ENCODE results near the gene TRAF2. TPM values are rescaled to one million over a fixed set of nuclear protein-coding genes. Genes with fewer than 3 reads are reported as not detected.

TRAF2 gene
- total and polyA plus RNA-seq, 2 of the 4 experiments (the other 2 are of a cell fraction), result 6.6 to 12.0 TPM

DNA sequence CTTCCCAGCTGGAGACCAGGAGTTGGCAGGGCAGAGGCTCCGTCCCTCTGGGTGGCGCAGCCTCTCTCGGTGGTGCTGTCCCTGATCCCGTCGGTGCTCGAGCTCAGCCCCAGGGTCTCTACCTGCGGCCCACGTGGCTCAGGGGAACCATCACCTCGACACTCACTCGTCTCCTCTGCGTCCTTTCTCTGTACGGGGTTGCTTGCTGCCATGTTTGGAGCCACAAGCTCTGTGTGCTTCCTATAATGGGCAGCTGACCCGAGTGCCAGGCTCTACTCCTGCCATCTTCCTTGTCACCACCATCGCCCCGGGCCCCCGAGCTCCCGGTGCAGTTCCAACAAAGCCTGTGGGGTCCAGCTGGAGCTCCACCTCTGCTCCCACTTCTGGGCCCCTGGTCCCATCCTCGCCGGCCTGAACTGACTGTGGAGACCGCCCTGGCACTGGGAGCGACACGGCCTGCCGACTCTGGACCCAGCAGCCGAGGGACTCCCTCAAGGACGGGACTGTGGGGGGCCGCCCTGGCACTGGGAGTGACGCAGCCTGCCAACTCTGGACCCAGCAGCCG lies 53.2 kb downstream of the TRAF2 start:
- H4K5ac ChIP-seq (ENCODE audit: low read depth, low read length), result no peak overlapping the region
- H3K36me3 ChIP-seq (ENCODE audit: control insufficient read depth, insufficient read depth, low read length), result peaks cover 48% of the 10 kb centered on the region
- peak overlapping the region; percentile 35 for H2AFZ ChIP-seq (replicated peaks; ENCODE audit: low read length, poor library complexity)
- no peak overlapping the region for H3K23ac ChIP-seq (ENCODE audit: low read depth, low read length)
- DNase-seq, result no peak
- BruUV-seq (replicated peaks), result no TSS peak
- H3K9ac ChIP-seq (ENCODE audit: low read depth, low read length), result no peak overlapping the region
- H4K8ac ChIP-seq (ENCODE audit: low read depth in 2 of 2, low read length in 2 of 2), result no peak overlapping the region
- no peak overlapping the region for H2BK120ac ChIP-seq (ENCODE audit: low read depth, low read length)
- no peak overlapping the region for H2BK15ac ChIP-seq (ENCODE audit: low read depth, low read length)
- dilution Hi-C loops (cut with HindIII; ENCODE audit: low sequenced_read_pairs, unreplicated experiment) (no loop called here), intact Hi-C loops (cut with micrococcal nuclease) (no loop called here), in situ Hi-C loops (cut with MboI; ENCODE audit: low sequenced_read_pairs) (no loop called here)
- H3K4me3 ChIP-seq (ENCODE audit: insufficient read depth, low read depth, low read length), result no peak overlapping the region
- no peak for ATAC-seq (ENCODE audit: low read depth)
- H2BK20ac ChIP-seq (ENCODE audit: low read depth, low read length), result no peak overlapping the region
- H3K4me1 ChIP-seq (ENCODE audit: control insufficient read depth, insufficient read depth, low read length), result peaks cover 4% of the 10 kb centered on the region
- 90% methylated on average over 15 of the region's 28 CpGs; no CpG with 5 or more reads in 1 of the 2 experiments for WGBS, 2 experiments (ENCODE audit: extremely low coverage in 2 of 2, insufficient read length in 1 of 2)
- ChIA-PET CTCF (no interaction called here), POLR2A (ENCODE audit: unreplicated experiment) (no interaction called here)
- no peak overlapping the region for H3K27ac ChIP-seq (ENCODE audit: insufficient read depth, low read length)
- H3K4me2 ChIP-seq (ENCODE audit: low read depth, low read length), result no peak overlapping the region
- H2AK9ac ChIP-seq (replicated peaks; ENCODE audit: low read depth, low read length, poor library complexity), result no peak overlapping the region
- no peak overlapping the region for H2AK5ac ChIP-seq (ENCODE audit: low read depth, low read length)
- peaks cover 8 to 44% of the 10 kb centered on the region in 2 experiments for H3K79me1 ChIP-seq (ENCODE audit: low read depth in 1 of 2, low read length in 2 of 2)
- H3K4ac ChIP-seq (ENCODE audit: low read depth, low read length), result no peak overlapping the region
- 0 out of 2 replicates have a peak, but pooled peaks cover 4% of the 10 kb centered on the region for H3K9me1 ChIP-seq (ENCODE audit: insufficient read depth, low read length)
- H3K27me3 ChIP-seq (ENCODE audit: control insufficient read depth, insufficient read depth, low read length), result no peaks in the 10 kb centered on the region
- H3K18ac ChIP-seq (ENCODE audit: low read depth, low read length), result no peak overlapping the region
- H3K9me3 ChIP-seq (ENCODE audit: control insufficient read depth, insufficient read depth, low read length), result no peaks in the 10 kb centered on the region
- no peak overlapping the region for H2BK5ac ChIP-seq (ENCODE audit: low read depth, low read length, poor library complexity, severe bottlenecking)
- TF ChIP-seq NFE2L2 (IDR thresholded peaks at IDR 0.05; ENCODE audit: low read depth, low read length) (no peak), MAZ (IDR thresholded peaks at IDR 0.05; ENCODE audit: borderline replicate concordance, low read depth, low read length) (no peak), MXI1 (IDR thresholded peaks at IDR 0.05; ENCODE audit: borderline replicate concordance, low read depth, low read length) (no peak), RFX5 (IDR thresholded peaks at IDR 0.05; ENCODE audit: low read depth, low read length) (no peak)
- peaks cover 22% of the 10 kb centered on the region for H4K20me1 ChIP-seq (ENCODE audit: insufficient read depth, low read length)
- H4K91ac ChIP-seq (ENCODE audit: insufficient read depth, low read depth, low read length), result no peak overlapping the region
- H3K56ac ChIP-seq (ENCODE audit: extremely low read depth, insufficient read depth, low read length), result no peak overlapping the region
- H3K14ac ChIP-seq (replicated peaks; ENCODE audit: low read depth, low read length), result no peak overlapping the region
